WERI-Rb-1 (cell line): ENCODE measurements around the gene WDR27.

Experiments
- DNase-seq: peaks from one replicate; pipeline ENCODE4 v3.0.0-alpha.2; 2020
- H3K27ac ChIP-seq: fragments of 250-450 bp; sonication (Bioruptor Pico); 2 replicates; pipeline ENCODE4 v1.5.1; 2020; ENCODE audit warnings: mild to moderate bottlenecking, moderate library complexity
- H3K27me3 ChIP-seq: fragments of 250-450 bp; sonication (Bioruptor Pico); 2 replicates; pipeline ENCODE4 v1.5.1; 2021; ENCODE audit warnings: mild to moderate bottlenecking, low read depth, moderate library complexity; ENCODE audit not compliant: insufficient read depth, severe bottlenecking
- H3K36me3 ChIP-seq: fragments of 250-450 bp; sonication (Bioruptor Pico); 2 replicates; pipeline ENCODE4 v1.5.1; 2020; ENCODE audit warnings: mild to moderate bottlenecking, moderate library complexity
- H3K4me3 ChIP-seq: 2 replicates; pipeline ENCODE4 v1.5.1; 2011; ENCODE audit warnings: low read depth, mild to moderate bottlenecking, control low read depth, low read length
- H3K9me3 ChIP-seq: fragments of 250-450 bp; sonication (Bioruptor Pico); 2 replicates; pipeline ENCODE4 v1.5.1; 2021; ENCODE audit warnings: mild to moderate bottlenecking, moderate library complexity; ENCODE audit not compliant: severe bottlenecking
- CTCF ChIP-seq: IDR thresholded peaks from 2 replicates; pipeline ENCODE4 v1.5.1; 2011; ENCODE audit warnings: low read depth, mild to moderate bottlenecking, control low read depth, inconsistent platforms, low read length

The WDR27 gene

GRCh38 chr6:169567819-169568218, 134.0 kb downstream of the WDR27 start:
- no peaks in the 10 kb centered on the region for H3K27me3 ChIP-seq
- no peak for TF ChIP-seq CTCF
- no peak for DNase-seq
- H3K9me3 ChIP-seq: no peaks in the 10 kb centered on the region
- H3K27ac ChIP-seq: no peak overlapping the region
- H3K4me3 ChIP-seq: no peak overlapping the region
- H3K36me3 ChIP-seq: no peaks in the 10 kb centered on the region

GRCh38 chr6:169566961-169567750, 134.7 kb downstream of the WDR27 start:
- no peak overlapping the region for H3K4me3 ChIP-seq
- H3K36me3 ChIP-seq: no peaks in the 10 kb centered on the region
- TF ChIP-seq CTCF: no peak
- no peaks in the 10 kb centered on the region for H3K9me3 ChIP-seq
- no peak overlapping the region for H3K27ac ChIP-seq
- no peaks in the 10 kb centered on the region for H3K27me3 ChIP-seq
- no peak for DNase-seq

GRCh38 chr6:169566319-169566718, 135.5 kb downstream of the WDR27 start:
- H3K4me3 ChIP-seq: no peak overlapping the region
- no peaks in the 10 kb centered on the region for H3K36me3 ChIP-seq
- no peak overlapping the region for H3K27ac ChIP-seq
- H3K27me3 ChIP-seq: no peaks in the 10 kb centered on the region
- TF ChIP-seq CTCF: no peak
- no peaks in the 10 kb centered on the region for H3K9me3 ChIP-seq
- no peak for DNase-seq

- Histone ChIP-seq H3K9me3 (no peaks in the 10 kb centered on the region), H3K4me3 (no peak overlapping the region), H3K27me3 (no peaks in the 10 kb centered on the region), H3K36me3 (no peaks in the 10 kb centered on the region), H3K27ac (no peak overlapping the region)
- DNase-seq: no peak
- peak; percentile 25; the same call in 1 of the 2 replicates for TF ChIP-seq CTCF
These were observed 137.2 kb downstream of the WDR27 start for GRCh38 chr6:169564453-169565240.

GRCh38 chr6:169561665-169562064, 140.2 kb downstream of the WDR27 start:
- no peak overlapping the region for H3K4me3 ChIP-seq
- H3K36me3 ChIP-seq: no peaks in the 10 kb centered on the region
- no peak overlapping the region for H3K27ac ChIP-seq
- DNase-seq: no peak
- no peaks in the 10 kb centered on the region for H3K9me3 ChIP-seq
- no peak for TF ChIP-seq CTCF
- no peaks in the 10 kb centered on the region for H3K27me3 ChIP-seq
